HFFc6 (cell line): Measurements from ENCODE around the gene DOCK11. TPM values are rescaled to one million over a fixed set of nuclear protein-coding genes. Genes with fewer than 3 reads are reported as not detected.

ENCODE experiments used
- DNase-seq: peaks from one replicate; pipeline ENCODE4 v3.0.0-alpha.2; 2018
- H3K27ac Mint-ChIP-seq: 2 replicates; pipeline ENCODE4 v1.8.0; 2020; ENCODE audit warnings: mild to moderate bottlenecking, mixed read lengths
- H3K27me3 Mint-ChIP-seq: 2 replicates; pipeline ENCODE4 v1.8.0; 2021; ENCODE audit warnings: mild to moderate bottlenecking, moderate library complexity, mixed read lengths; ENCODE audit not compliant: insufficient read depth
- H3K36me3 Mint-ChIP-seq: 2 replicates; pipeline ENCODE4 v1.8.0; 2021; ENCODE audit warnings: low read depth, mixed read lengths
- H3K4me1 Mint-ChIP-seq: 2 replicates; pipeline ENCODE4 v1.8.0; 2020; ENCODE audit warnings: low read depth, mixed read lengths
- H3K4me3 Mint-ChIP-seq: 2 replicates; pipeline ENCODE4 v1.8.0; 2020; ENCODE audit warnings: mild to moderate bottlenecking, moderate library complexity, mixed read lengths
- H3K9me3 Mint-ChIP-seq: 2 replicates; pipeline ENCODE4 v1.8.0; 2020; ENCODE audit warnings: mild to moderate bottlenecking, mixed read lengths
- CTCF ChIP-seq: fragments of 200-600 bp; sonication (generic); IDR thresholded peaks from 2 replicates; pipeline ENCODE4 v1.5.0; 2021; ENCODE audit warnings: antibody characterized with exemption, mild to moderate bottlenecking
- total RNA-seq, 6 experiments: library from RNA; stranded (reverse); fragmentation: NEBNext Ultra II Directional; extraction: Animal tissue kit (Norgen Biotek cat#: 25700); gene quantifications; 2 replicates in 1 of 6; 3 replicates in 5 of 6; pipeline ENCODE4 v1.2.3, GENCODE V29; 2021

DOCK11 gene
- total RNA-seq, 6 experiments from 2014 or later, result 16.2 to 18.2 (median 17.7) TPM

GRCh38 chrX:118496763-118497079, 1.1 kb downstream of the DOCK11 start:
- Mint-ChIP-seq H3K4me3 (peak overlapping the region; percentile 96), H3K27me3 (peaks cover 3% of the 10 kb centered on the region; the same call in 1 of the 2 replicates), H3K4me1 (peaks cover 13% of the 10 kb centered on the region), H3K36me3 (no peaks in the 10 kb centered on the region), H3K9me3 (no peaks in the 10 kb centered on the region), H3K27ac (peak overlapping the region; percentile 83)
- DNase-seq, result no peak
- TF ChIP-seq CTCF, result no peak

GRCh38 chrX:118497180-118497818, 1.7 kb downstream of the DOCK11 start:
- Mint-ChIP-seq H3K4me3 (peak overlapping the region; percentile 96), H3K4me1 (peaks cover 16% of the 10 kb centered on the region), H3K36me3 (no peaks in the 10 kb centered on the region), H3K27ac (peak overlapping the region; percentile 83; the same call in 1 of the 2 replicates), H3K27me3 (peaks cover 3% of the 10 kb centered on the region; the same call in 1 of the 2 replicates), H3K9me3 (no peaks in the 10 kb centered on the region)
- no peak for TF ChIP-seq CTCF
- no peak for DNase-seq

GRCh38 chrX:118498351-118498750, 2.7 kb downstream of the DOCK11 start:
- Mint-ChIP-seq H3K27ac (no peak overlapping the region), H3K27me3 (no peaks in the 10 kb centered on the region), H3K4me3 (no peak overlapping the region), H3K4me1 (peaks cover 22% of the 10 kb centered on the region), H3K36me3 (no peaks in the 10 kb centered on the region), H3K9me3 (no peaks in the 10 kb centered on the region)
- TF ChIP-seq CTCF, result no peak
- DNase-seq, result no peak

GRCh38 chrX:118498755-118499154, 3.1 kb downstream of the DOCK11 start:
- no peak overlapping the region for H3K4me3 Mint-ChIP-seq
- DNase-seq, result no peak
- peaks cover 25% of the 10 kb centered on the region for H3K4me1 Mint-ChIP-seq
- no peak overlapping the region for H3K27ac Mint-ChIP-seq
- no peaks in the 10 kb centered on the region for H3K36me3 Mint-ChIP-seq
- H3K9me3 Mint-ChIP-seq, result no peaks in the 10 kb centered on the region
- no peaks in the 10 kb centered on the region for H3K27me3 Mint-ChIP-seq
- no peak for TF ChIP-seq CTCF

- Mint-ChIP-seq H3K4me1 (peaks cover 25% of the 10 kb centered on the region), H3K4me3 (no peak overlapping the region), H3K36me3 (no peaks in the 10 kb centered on the region), H3K9me3 (no peaks in the 10 kb centered on the region), H3K27ac (no peak overlapping the region), H3K27me3 (no peaks in the 10 kb centered on the region)
- no peak for DNase-seq
- no peak for TF ChIP-seq CTCF
Observed at GRCh38 chrX:118499295-118499694, 3.7 kb downstream of the DOCK11 start.
